Endometrium (tissue), 2 donors: ENCODE measurements around the gene TXK.

Experiments used
- FAIRE-seq: peaks from 2 replicates; lab custom pipeline; 2012; peaks lifted over from hg19 to GRCh38; lab: Jason Lieb, UNC
- donor health status: control.
- donor health status: control.

The TXK gene

GRCh38 chr4:48133669-48134068 lies 381 bp downstream of the TXK start:
- FAIRE-seq = no peak

DNA sequence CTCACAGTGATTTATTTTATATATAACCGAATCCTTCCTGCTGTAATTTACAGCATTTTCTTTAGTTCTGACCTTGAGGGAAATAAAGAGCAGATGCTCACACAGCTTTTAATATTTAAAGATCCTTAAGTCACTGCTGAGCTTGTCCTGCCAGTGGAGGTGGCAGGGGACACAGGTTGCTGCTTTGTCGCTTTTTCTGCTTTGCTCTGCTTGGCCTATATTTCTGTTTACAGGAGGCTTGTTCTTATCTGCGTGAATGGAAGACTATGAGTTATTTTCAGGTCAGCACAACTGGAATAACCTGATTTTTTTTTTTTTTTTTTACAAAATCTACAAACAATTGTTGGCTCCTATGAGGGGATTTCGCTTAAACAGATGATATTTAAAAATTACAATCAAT lies 2.3 kb downstream of the TXK start:
- no peak for FAIRE-seq

GRCh38 chr4:48130100-48130499 lies 4.0 kb downstream of the TXK start:
- no peak for FAIRE-seq

DNA sequence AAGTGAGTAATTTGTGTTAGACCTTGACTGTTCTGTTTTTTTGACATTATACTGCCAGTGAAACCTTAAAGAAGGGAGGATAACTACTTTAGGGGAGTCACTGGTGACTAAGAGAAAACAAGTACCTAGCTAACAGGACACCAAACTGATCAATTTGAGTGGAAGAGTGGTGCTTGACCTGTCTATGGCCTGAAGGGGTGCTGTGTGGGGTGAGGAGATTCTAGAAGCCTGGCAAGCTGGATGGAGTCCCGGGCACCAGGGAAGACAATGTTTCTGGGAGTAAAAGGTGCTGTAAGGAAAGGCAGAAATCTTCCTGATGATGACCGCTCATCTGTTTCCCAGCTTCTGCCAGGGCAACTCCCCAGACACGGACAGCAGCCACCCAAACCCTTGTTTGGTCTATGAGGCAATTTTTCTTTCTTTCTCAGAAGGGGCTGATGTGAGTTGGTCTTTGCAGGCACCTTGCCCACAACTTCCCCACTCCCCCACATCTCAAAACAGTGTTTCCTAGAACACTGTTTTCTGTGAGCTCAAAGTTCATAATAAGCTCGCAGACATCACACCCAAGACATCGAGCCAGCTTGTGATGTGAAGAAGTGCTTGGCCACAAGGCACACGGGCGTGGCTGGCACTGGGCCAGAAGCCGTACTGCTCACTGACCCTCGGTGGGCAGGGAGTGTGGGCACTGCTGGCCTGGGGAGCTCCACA lies 4.6 kb downstream of the TXK start:
- FAIRE-seq = no peak

DNA sequence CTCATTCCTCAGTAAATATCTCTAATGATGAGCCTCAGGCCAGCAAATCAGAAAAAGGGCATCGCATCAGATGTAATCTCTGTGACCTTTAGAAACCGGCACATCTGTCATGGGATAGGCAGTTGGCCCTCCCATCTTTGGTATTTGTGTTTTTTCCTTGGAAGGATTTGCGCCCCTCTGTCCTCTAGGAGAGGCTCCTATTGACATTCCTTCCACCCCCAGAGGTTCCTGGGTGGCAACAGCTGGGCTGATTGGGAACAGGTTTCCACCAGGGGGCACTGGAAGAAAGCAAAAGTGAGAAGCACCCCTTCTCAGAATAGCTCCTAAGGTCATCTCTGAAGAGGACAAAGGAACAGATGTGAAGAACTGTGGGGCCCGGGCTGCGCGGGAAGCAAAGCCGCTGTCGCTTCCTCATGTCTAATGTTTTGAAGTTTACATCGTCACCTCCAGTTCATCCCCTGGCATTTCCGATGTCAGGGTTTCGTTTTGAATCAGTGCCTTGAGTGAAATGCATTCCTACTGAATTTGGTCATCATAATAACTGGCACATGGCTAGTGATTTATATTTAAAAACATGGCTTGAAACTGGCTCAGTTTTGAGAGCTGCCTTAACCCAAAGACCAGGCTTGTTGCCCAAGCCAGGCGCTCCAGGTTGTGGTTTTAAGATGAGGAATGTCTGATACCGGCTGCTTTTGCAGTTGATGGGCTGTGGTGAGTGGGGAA lies 6.2 kb downstream of the TXK start:
- no peak for FAIRE-seq

GRCh38 chr4:48127231-48127630 lies 6.8 kb downstream of the TXK start:
- no peak for FAIRE-seq

DNA sequence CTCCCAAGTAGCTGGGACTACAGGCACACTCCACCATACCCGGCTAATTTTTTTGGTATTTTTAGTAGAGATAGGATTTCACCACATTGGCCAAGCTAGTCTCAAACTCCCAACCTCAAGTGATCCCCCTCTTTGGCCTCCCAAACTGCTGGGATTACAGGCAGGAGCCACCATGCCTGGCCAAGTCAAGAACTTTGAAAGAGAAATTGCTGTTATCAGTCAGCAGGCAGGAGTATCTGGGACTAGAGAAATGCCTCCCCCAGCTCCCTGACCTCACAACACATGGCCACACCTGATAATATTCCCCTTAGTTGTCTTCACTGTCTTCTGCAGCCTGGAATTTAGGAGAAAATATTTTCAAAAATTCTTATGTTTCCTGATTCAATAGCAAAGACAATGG lies 7.4 kb downstream of the TXK start:
- no peak for FAIRE-seq

GRCh38 chr4:48124870-48125269 lies 9.2 kb downstream of the TXK start:
- FAIRE-seq = no peak

DNA sequence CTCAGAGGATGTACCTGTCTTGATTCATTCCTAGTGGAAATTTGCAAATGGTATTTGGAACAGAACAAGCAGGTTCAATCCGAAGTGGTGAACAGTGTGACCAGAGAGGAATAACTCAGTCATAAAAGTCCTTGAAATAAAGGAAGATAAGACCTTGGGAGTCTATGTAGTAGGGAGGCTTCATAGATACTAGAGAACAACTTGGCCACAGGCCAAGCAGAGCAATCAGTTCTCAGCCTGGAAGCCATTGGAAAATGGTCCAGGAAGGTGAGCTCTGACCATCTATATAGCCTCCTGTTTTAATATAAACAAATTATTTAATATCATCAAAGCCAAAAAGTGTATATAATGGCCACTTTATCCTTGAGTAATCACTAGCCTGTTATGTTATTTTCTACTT lies 11.3 kb downstream of the TXK start:
- FAIRE-seq = no peak

DNA sequence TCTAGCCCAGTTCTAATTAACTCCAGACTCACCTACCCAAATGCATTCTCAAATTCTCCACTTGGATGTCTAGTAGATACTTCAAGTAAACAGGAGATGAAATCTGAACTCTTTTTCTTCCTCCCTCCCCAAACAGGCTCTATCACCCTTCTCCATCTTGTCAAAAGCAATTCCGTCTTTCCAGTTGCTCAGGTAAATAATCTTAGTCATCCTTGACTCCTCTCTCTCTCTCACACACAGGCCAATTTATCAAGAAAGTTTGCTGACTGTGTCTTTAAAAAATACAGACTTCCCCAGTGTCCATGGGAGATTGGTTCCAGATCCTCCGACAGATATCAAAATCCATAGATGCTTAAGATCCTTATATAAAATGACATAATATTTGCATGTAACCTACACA lies 12.9 kb downstream of the TXK start:
- FAIRE-seq = no peak

GRCh38 chr4:48120132-48120531 lies 13.9 kb downstream of the TXK start:
- FAIRE-seq = no peak

DNA sequence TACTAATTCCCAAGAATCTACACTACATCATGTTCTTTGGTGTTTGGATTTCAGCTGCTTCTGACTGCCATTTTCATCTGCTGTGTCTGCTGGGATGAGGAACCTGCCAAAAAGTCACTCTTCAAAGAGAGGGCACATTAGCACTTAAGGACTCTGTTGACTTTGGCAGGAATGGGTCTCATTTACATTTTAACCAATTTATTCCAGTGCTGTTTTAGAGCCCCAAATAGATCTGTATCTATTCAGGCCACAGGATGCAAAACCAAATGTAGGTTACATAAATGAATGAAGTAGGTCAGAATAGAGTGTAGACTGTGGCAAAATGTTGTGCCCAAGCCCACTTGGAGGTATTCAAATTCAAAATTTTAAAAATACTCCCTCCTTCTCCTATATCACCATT lies 14.4 kb downstream of the TXK start:
- FAIRE-seq = no peak

GRCh38 chr4:48118081-48118480 lies 16.0 kb downstream of the TXK start:
- no peak for FAIRE-seq

GRCh38 chr4:48116582-48116981 lies 17.5 kb downstream of the TXK start:
- no peak for FAIRE-seq

DNA sequence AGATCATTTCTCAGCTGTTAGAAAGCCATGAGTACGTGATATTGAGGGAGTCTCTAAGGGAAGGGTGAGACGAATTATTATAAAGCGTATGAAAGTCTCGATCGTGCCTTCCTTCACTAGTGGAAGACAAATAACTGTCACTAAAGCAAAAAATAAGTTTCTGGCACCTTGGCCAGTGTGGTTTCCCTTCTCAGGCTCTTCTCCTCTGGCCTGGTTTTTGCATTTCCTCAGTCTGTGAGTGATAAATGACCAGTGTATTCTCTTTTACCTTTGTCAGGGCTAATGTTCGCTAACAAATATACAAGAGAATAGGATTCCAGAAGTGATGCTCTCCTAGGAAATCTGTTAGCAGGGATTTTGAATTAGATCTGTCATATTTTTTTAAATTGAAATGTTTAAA lies 19.6 kb downstream of the TXK start:
- no peak for FAIRE-seq

GRCh38 chr4:48112017-48112667 lies 21.9 kb downstream of the TXK start:
- no peak for FAIRE-seq

GRCh38 chr4:48110452-48110978 lies 23.5 kb downstream of the TXK start:
- FAIRE-seq = no peak

DNA sequence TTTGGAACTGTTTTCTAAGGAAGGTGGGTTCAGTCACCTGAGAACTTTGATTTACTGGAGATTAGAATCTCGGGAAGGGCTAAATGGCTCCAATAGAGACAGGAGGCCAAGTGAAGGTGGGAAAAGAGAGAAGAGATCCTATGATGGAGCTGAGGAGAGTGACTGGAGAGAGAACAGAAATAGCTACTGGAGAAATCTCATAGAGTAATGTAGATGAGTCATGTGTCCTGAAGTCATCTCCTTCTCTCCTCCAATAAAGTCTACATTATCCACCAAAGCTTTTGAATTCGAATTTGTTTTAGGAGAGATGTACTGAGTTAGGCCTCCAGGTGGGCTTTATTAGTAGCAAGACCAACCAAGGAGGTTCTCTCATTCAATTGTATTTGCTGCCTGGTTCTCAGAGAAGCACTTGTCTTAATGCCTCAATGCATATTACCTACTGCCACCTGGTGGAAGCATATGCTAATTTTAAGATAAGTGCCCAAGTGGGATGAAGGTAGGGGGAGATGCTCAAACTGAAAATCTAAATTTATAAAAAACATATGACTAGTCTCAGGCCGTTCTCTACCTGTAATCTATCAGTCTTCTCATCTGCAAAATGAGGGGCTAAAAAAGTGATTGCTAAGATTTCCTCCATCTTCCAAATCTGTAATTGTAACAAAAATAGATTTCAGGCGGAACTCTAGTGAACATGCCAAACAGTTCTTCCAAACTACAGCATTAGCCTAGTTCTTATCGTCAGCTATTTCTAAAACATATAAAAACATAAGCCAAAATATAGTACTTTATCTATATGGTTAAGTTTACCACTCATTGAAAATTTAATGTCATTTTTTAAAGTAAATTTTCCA lies 24.4 kb downstream of the TXK start:
- no peak for FAIRE-seq

GRCh38 chr4:48108309-48109073 lies 25.6 kb downstream of the TXK start:
- no peak for FAIRE-seq

DNA sequence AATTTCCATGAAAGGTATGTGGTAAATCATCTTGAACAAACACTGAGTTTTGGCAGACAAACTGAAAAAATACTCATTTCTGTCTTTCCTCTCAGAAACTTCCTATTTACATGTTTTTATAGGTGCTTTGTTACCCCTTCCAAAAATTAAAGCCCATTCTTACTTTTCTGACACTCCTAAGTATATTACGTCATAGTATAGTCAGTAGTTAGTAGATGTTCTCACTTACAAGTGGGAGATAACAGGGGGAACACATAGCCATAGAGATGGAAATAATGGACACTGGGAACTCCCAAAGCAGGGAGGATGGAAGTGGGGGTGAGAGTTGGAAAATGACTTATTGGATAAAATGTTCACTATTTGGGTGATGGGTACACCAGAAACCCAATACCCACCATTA lies 28.8 kb downstream of the TXK start:
- no peak for FAIRE-seq

- FAIRE-seq = no peak
These were observed 30.4 kb downstream of the TXK start for GRCh38 chr4:48103483-48104139.
